Measurements from ENCODE around the gene ATP8B4.
A peak's percentile ranks its signal among the peaks of the same experiment; 100 is the strongest.

The ATP8B4 gene

GRCh38 chr15:49844390-49844789 lies 274.6 kb downstream of the ATP8B4 start:
- no peak for DNase-seq
- intact Hi-C loops (cut with DNase I) = no loop called here

DNA sequence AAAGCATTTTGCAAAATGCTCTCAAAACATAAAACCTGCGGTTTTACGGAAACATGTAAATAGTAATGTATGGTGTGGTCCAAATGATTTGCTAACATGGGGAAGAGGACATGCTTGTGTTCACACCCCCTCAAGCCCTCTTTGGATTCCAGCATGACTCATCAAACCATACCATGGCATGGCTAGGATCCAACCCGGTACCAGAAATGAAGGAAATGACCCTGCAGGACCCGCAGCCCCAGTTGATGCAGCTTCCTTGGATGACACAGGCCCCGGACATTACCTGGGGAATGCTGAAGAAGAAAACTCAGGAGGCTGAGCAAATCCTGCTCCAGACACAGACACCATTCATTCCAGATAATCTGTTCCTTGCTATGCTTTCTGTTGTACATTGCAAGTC lies 275.3 kb downstream of the ATP8B4 start:
- no peak for DNase-seq
- intact Hi-C loops (cut with DNase I) = no loop called here

GRCh38 chr15:49842031-49842730 lies 276.9 kb downstream of the ATP8B4 start:
- intact Hi-C loops (cut with DNase I) = no loop called here
- DNase-seq = no peak

DNA sequence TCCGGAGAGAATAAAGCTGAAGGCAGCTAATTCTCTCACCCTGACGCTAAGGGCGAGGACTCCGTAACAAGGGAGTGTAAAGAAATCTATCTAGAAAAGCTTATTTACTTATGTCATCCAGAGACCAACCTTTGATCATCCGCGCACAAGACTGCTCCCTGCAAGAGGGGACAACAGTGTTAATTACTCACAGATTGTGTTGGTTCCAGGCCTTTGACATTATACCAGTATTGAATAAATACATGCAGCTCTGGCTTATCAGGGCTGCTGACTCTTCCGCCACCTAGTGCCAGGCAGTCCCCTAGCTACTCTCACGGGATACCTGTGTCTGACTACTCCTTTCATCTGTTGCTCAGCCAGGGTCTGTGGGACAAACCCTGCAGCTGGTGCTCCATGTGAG lies 286.5 kb downstream of the ATP8B4 start:
- intact Hi-C loops (cut with DNase I) = no loop called here
- DNase-seq = no peak

- no peak for DNase-seq
- intact Hi-C loops (cut with DNase I) = no loop called here
Observed at GRCh38 chr15:49831206-49831965, 287.6 kb downstream of the ATP8B4 start.

DNA sequence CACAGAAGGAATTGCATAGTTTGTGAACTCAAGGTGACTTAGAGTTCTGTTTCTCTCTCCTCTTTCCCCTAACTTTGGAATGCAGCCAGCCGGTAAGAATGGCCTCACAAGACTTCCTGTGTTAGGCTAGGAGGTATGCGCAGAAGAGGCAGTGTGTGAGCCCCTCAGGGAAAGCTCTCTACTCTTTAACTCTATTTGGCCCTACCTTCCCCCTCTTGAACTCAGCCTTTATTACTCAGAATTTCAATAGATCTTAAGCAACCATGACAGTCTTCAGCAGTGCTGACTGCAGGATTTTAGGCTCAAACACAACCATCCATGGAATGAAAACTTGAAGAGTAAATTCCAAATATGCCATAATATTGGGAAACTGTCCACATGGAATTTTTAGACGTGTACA lies 288.6 kb downstream of the ATP8B4 start:
- no peak for DNase-seq
- intact Hi-C loops (cut with DNase I) = no loop called here

GRCh38 chr15:49827311-49827710 lies 291.7 kb downstream of the ATP8B4 start:
- intact Hi-C loops (cut with DNase I) = no loop called here
- DNase-seq = no peak

GRCh38 chr15:49826640-49827234 lies 292.3 kb downstream of the ATP8B4 start:
- DNase-seq = no peak
- intact Hi-C loops (cut with DNase I) = no loop called here

DNA sequence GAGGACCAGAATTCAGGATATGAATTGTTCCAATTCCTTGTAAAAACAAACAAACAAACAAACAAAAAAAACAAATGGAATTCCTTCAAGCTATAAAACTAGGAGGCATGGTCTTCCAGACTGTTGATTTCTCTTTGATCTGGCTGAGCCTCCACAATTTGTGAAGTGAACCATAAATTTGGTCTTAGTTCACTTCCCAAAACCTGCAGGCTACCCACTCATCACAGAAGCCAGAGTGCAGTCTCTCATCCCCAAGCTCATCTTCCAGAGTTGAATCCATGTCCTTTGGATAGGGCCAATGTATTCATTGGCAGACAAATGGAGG lies 294.3 kb downstream of the ATP8B4 start:
- intact Hi-C loops (cut with DNase I) = loop anchor here (5.0 kb wide), 1 partner anchor 68 kb away; no protein-coding TSS in a partner anchor
- no peak for DNase-seq

DNA sequence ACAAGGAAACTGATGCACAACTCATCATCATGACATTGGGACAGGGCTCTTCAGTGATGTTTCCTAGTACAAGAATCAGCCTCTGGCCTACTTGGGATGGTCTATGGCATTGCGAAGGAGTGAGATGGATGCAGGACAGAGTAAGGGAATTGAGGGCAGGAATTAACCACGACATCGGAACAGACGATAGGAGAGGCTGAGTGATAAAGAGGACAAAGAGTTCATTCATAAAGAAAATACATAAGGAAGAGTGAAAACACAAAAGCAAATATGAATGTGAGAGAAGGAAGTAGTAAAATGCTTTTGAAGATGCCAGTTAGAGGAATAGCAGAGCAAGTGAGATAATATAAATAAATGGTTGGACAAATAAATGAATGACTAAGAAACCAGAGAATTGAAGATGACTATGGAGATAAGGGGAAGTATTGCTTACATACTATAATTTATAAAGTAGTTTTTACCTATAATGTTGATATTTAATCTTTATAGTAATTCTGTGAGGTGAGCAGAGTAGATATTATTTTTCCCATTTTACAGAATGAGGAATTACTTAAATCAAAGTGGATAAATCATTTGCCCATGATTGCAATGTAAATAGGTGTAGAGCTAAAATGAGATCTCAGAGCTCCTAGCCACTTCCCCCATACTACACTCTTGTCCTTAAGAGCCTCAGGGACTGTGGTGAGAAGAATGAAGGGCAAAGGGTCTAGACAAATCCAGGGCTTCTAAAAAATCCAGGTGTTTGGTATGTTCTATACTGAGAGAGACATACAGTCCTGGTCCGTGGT lies 294.9 kb downstream of the ATP8B4 start:
- intact Hi-C loops (cut with DNase I) = loop anchor here (5.0 kb wide), 1 partner anchor 68 kb away; no protein-coding TSS in a partner anchor
- no peak for DNase-seq

DNA sequence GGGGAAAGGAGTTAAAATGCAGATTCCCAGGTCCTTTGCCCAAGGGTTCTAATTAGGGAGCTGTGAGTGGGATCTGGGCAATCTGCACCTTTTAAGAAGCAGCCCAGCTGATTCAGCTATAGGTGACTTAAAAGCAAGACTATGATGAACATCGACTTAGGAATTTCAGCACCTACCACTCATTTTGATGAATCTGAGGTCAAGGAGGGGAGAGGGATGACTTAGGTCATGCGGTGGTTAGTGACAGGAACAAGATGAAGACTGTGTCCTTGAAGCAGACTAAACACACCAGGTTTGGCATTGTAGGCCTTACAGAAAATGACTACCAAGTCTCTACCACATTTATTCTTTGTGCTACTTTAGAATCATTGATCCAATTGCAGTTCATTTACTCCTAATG lies 301.9 kb downstream of the ATP8B4 start:
- no peak for DNase-seq
- intact Hi-C loops (cut with DNase I) = no loop called here

DNA sequence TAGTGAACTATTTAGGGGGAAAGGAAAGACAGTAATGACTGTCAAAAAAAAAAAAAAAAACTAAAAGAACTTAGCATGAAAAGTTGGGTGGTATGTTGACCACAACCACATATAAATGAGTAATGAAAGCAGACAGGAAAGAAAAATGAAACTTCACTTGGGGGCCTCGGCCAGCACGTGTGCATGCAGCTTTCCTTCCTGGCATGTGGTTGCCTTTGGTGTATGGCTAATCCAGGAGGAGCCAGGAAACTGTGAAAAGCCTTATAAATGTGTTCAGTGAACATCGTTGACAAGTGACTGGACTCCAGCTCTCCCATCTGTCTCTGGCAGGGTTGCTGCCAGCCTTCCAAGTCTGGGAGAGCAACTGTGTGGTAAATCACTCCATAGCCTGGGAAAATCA lies 303.1 kb downstream of the ATP8B4 start:
- peak in 8 of 10 donors; percentile 12 to 88 (median 39) for DNase-seq
- intact Hi-C loops (cut with DNase I) = no loop called here

DNA sequence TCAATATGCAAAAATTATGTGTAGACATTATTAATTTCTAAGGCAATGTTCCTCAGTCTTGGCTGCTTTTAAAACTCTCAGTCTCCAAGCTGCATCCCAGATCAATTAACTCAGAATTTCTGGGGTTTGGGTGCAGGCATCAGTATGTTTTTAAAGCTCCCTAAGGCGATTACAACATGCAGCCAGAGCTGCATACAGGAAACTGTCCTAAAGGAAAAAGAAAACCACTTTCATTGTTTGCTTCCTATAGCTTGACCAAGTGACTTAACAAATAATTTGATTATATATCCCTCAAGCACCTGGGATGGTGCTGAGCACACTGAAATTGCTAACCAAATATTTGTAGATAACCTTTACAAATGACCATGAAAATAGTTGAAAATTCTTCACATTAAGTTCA lies 303.5 kb downstream of the ATP8B4 start:
- intact Hi-C loops (cut with DNase I) = no loop called here
- DNase-seq = no peak

GRCh38 chr15:49814709-49815108 lies 304.3 kb downstream of the ATP8B4 start:
- no peak for DNase-seq
- intact Hi-C loops (cut with DNase I) = no loop called here

GRCh38 chr15:49813625-49814024 lies 305.4 kb downstream of the ATP8B4 start:
- no peak for DNase-seq
- intact Hi-C loops (cut with DNase I) = no loop called here

DNA sequence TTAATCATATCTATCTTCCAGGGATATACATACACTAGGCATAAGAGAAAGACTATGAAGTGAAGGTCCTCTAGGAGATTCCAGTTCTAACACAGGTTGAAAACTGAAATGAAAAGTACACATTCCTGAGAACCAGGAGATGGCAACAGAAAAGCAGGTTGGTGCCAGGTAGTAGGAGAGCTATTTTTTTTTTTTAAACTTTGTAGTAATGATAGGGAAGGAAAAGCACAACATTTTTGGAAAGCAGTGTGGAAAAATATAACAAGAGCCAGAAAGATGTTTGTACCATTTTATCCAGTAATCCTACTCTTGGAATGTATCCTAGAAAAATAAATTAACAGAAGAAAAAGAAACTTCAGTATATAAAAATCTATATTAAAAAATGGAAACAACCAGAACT lies 308.3 kb downstream of the ATP8B4 start:
- no peak for DNase-seq
- intact Hi-C loops (cut with DNase I) = no loop called here

DNA sequence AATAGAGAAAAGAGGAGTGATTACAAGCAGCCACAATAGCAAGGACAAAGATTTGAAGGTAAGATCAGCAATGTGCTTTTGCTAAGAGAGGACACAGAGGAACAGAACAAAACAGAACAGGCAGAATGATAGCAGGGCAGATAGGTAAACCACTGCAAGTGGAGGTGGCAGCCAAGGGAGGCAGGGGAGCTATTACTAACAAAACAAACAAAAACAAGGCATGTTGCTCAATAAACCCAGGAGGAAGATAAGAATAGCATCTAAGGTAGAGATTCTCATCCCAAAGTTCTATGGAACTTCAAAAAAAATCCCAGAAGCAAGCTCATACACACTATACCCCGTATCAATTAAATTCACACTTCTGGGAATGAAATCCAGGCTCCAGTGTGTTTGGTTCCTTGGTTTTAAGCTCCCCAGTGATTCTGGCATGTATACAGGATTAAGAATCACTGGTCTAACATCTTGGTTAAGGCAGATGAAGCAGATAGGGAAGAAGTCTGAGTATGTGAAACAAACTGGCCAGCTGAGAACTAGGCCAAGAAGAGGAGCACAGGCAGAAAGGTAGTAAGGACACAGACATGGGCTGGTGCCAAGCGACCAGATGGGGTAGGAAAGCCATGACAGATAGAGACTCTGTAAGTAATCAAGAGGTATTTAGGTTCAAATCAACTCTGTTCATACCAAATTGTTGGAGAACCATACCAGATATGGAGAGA lies 309.0 kb downstream of the ATP8B4 start:
- DNase-seq = no peak
- intact Hi-C loops (cut with DNase I) = no loop called here

- no peak for DNase-seq
- intact Hi-C loops (cut with DNase I) = no loop called here
Observed at GRCh38 chr15:49808341-49808740, 310.7 kb downstream of the ATP8B4 start.

Data from posterior cingulate gyrus (tissue), 11 donors.